DMS114 treated with DMSO at 0.1 percent for 48 hours (cell line): ENCODE measurements around the gene IL1RAPL1.

Experiments used
- DNase-seq: peaks from one replicate; lab custom pipeline; 2025; ENCODE audit not compliant: unreplicated experiment; lab: John Stamatoyannopoulos, UW

IL1RAPL1 gene

DNA sequence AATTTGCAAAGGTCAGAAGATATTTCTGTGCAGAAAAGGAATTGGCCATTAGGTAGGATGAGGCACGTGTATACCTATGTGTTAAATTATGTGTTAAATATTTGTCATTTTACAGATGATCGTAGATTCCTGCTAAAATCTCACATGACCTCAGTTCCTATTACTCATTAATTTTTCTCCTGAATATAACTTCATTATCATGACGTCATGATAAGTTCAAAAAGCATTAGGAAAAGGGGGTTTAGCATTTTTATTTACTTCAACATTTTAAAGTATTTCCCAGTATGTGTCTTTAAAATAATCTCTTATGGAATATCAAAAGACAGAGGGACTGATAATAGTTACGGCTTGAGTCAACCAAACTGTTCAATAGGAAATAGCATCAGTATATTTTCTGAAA is 372.8 kb downstream of the IL1RAPL1 start:
- no peak for DNase-seq

DNA sequence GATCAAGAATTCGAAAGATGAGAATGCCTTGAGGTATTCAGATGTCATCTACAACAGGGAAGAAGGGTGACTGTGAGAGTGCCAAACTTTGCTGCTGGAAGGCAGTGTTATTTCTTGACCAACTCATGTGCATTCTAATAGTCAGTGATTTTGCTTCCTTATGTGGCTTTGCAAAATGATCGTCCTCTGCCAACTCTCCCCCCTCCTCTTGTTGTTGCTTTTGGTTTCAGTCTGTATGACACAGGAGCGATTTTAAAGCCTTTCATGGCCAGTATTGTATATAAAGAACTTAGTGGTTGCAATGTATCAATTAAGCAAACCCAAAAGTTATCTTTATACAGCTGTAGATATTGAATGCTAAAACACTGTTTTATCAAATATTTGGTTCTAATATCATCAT is 379.1 kb downstream of the IL1RAPL1 start:
- no peak for DNase-seq

DNA sequence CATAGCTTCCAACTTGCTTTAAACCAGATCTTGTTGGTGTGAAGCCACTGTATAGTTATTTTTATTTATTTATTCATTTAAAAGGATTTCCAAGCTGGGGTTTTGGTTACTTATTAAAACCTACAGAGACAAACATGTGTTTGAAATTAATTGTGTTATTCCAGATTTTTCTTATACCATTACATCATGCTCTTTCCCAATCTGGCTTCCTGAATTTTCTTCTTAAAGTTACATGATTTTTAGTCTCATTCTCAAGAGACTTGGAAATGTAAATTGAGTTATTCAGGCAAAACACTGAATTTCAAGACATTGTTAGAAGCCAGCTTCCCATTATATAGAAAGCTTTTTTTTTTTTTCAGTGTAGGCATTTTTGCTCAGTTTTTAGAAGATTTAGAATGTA is 381.9 kb downstream of the IL1RAPL1 start:
- DNase-seq, result no peak

DNA sequence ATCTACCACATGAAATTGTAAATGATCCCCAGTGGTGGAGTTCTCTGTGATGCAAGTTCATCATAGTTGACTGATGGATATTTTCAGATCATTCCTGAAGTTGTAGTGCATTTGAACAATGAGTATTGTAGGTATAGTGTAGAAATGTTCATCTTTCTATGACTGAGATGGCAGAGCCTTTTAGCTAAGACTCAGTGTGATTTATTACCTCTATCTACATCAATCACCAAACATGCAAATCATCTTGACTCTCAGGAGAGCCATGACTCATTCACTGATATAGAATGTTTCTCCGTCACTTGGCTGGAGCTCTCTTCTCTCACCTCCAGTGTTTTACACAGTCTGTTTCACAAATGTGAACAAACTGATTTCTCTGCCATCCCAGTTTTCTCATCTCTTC is 392.6 kb downstream of the IL1RAPL1 start:
- no peak for DNase-seq

DNA sequence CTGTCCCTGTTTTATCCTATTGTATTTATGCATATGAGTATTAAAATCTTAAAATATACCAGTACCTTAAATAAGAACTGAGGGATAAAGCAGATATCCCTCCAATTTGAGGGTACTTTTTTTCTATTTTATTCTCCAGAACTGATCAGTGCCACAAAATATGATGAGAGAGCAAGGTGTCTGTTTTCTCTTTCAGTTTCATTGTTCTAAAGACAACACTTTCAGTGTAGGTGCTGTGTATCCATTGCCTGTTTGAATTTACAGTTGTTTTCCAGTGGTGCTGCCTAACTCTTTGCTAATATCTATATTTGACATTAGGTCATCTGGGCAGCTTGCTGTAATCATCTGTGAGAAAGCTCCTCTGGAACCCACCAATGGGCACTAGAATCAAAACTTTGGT is 394.7 kb downstream of the IL1RAPL1 start:
- DNase-seq, result no peak

DNA sequence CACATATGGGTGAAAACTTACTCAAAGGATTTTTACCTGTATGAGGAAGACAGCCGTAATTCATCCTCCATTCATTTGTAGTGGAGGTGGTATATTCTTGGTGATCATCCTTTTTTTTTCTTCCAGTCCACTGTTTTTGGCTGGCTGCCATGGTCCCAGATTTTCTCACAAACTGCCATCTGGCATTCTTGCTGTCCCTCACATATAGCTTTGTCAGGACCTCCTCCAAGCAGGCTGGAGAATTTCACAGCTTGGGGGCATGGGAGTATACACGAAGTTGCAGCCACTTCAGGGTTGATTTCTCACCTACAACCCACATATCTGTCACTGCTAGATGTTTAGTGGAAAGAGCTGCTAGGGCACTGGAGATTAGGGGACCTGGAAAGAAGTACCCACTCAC is 401.0 kb downstream of the IL1RAPL1 start:
- DNase-seq, result no peak

DNA sequence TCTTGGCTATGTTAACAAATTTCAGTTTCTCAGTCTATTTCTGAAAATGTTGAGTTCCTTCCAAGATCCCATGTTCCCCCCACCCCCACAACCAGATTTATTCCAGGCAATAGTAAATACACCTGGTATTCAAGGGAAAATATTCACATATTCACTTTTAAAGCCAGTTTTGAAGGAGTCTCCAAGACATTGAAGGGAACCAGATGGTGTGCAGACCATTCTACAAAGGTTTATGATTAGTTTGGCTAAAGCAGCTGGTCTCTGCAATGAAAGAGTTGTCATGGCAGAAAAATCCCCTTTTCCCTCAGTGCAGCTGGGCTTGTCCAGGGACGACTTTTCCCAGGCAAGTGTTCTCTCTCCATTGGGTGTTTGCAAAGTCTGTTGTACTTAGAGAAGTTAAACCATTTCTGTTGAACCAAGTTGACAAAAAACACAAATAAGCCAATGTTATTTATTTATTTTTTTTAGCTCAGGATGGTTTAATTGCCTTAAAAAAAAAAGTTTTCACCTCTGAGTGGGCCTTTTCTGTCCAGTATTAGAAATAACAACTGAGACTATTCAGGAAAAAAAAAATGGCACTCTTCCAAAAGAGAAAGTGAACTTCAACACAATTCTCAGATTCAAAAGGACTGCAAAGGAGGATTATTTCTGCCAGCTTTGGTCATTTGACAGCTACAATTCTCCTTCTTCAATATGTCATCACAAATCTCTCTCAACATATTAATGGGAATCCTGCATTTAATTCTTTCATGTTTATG is 410.6 kb downstream of the IL1RAPL1 start:
- DNase-seq, result no peak

DNA sequence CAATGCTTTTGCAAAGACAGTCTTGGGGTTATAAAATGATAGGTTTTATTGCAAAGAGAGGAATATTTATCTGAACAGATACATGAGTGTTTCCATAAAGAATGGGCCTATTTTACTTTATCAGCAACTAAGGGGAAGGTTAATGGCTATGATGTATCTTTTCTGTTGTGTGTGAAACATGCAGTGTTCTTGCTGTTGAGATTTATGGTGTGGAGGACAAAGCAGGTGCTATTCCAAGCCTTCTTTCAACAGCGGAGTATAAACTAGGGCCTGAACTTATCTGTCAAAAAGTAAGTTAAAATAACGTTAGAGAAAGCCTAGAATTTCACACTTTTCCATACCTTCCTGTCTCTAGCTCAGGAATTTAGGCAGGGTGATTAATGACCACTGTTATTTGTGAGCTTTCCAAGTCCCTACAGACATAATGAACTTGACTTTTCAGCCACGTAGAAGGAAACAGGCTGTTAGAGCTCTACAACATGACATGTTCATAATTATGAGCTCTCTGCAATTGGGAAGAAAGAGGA is 411.4 kb downstream of the IL1RAPL1 start:
- no peak for DNase-seq

DNA sequence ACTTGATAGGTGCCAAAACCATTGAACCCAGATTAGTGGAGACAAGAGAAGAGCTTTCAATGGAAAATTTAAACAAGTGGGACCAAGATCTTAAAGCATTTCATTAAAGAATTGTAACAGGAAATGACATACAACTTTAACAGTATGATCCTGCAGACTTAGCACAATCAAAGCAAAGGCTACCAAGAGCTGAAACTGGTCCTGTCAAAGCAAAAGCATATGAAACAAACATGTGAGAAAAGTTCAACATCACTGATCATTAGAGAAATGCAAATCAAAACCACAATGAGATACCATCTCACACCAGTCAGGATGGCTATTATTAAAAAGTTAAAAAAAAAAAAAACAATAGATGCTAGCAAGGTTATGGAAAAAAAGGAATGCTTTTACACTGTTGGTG is 425.6 kb downstream of the IL1RAPL1 start:
- DNase-seq, result no peak

DNA sequence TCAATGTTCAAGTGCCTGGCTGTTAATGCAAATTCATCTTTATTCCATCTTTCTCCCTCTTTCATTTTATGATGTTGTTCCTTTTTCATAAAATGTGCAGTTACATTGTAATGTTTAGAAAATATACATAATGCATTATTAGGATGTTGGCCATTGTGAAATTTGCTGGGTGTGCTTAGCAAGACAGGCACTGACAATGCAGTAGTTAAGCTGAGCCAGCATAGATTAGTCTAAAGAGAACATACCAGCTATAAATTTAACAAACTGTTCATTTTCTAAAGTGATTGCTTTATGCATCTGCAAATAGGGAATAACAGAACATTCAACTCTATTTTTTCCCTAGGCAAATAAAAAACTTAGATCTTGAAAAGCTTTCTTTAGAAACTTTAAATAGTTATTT is 436.0 kb downstream of the IL1RAPL1 start:
- no peak for DNase-seq

DNA sequence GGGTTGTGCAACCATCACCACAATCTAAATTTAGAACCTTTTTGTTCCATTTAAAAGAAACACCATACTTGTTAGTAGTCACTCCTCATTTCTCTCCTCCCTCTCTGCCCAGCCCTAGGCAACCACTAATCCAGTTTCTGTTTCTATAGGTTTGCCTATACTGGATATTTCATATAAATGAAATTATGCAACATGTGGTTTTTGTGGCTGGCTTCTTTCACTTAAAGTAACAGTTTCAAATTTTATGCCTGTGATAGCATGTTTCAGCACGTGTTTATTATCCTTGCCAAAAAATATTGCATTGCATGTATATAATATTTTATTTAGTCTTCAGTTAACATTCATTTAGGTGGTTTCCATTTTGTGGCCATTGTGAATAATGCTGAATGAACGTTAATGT is 437.6 kb downstream of the IL1RAPL1 start:
- DNase-seq, result no peak

DNA sequence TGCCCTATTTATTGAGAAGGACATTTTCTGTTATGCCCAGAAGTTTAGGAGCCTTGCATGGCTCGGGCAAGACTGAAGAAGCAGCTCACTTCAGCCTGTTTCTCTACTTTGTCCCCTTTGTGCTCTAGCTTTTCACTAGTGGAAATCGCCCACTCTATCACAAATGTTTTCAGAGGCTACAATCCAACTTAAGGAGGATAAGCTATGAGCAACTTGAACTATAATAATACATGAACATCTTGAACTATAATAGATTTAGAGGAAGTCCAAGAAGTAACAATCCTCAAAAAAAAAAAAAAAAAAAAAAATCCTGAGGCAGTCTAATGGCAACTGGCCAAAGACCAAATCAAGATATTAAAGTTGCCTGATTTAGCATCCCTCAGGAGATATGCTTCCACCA is 452.3 kb downstream of the IL1RAPL1 start:
- no peak for DNase-seq

DNA sequence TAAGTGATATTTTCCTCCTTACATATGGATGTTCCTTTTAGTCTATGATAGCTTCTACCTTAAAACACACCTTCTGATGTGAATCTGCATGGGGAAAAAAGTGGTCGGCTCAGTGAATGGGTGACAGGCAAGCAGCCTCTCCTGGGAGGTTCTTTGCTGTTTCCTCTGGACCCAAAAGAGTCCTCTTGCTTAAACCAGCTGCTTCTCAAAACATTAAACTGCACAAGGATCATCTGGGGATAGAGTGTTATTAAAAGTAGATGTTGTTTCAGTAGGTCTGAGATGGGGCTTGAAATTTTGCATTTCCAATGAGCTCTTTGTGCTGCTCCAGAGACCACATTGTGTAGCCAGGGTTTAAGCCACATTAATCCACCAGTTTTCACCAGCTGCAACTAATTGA is 452.9 kb downstream of the IL1RAPL1 start:
- no peak for DNase-seq

DNA sequence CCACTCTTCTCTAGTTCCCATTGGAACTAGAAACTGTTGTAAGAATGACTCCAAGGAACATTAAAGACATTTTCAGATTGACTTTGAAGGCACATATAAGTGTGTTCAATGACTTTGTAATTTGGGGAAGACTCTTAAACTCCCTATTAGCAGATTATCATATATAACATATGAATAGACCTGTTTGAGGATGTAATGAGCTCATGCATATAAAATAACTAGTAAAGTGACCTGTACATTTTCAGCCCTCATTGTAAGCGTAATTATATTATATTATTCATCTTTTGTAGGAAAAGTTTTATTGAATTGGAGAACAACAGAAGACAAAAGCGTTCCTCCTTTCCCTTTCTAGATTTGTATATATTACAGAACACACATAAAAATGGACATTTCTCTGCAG is 455.1 kb downstream of the IL1RAPL1 start:
- DNase-seq, result no peak

DNA sequence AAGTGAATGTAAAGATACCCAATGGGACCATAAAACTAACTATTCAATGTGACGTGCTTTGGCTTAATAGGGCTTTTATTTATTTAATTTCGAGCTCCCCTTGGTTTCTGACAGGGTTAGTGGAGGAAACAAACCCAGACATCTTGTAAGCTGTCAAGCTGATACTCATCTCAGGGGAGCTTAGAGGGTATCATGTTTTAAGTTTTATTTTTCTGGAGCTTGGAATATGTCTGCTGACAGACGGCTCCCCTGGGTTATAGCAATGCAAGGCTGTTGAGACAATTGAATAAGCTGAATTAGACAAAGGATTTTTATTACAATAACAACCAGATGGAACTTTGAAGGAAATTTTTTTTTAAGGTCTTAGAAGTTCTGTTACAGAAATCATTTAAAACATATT is 456.5 kb downstream of the IL1RAPL1 start:
- DNase-seq, result no peak

DNA sequence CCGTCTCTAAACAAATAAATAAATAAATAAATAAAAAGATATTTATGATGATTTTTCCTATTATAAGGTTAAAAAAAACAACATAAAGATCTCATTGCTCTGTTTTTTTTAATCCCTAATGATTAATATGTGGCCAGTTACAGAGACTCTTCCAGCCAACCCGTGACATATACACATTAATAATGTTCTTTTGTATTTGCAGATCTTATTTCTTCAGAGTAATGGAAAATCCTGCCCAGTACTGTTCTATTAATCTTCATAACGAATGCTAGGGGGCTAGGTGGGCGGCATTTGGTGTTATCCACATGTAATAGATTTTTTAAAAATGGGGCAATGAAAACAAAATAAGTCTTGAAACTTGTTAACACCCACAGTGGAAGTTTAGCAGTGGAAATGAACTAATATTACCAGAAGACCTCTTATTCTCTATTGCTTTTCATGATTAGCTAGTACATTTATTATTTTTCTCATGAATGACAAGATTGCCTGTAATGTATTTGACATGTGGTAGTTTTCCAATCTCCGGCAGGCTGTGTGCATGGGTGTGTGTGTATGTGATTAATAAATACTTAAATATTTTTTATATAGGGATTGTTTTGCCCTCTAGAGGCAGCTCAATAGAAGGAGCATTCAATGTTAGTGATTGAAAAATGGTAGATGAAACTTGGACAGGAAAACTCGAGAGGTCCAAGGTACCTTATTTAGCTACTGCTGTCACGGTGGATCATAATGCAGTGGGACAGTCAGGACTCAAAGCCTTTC is 457.4 kb downstream of the IL1RAPL1 start:
- no peak for DNase-seq

DNA sequence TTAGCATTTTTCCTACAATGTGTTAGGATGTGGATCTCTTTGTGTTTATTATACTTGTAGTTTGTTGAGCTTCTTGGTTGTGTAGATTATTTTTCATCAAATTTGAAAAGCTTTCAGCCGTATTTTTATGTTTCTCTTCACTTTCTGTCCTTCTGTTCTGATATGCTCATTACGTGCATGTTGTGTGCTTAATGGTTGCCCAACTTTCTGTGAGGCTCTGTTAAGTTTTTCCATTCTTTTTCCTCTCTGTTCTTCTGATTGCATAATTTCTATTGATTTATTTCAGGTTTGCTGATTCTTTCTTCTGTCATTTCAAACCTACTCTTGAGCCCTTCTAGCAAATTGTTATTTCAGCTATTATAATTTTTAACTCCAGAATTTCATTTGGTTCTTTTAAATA is 478.2 kb downstream of the IL1RAPL1 start:
- DNase-seq, result no peak

DNA sequence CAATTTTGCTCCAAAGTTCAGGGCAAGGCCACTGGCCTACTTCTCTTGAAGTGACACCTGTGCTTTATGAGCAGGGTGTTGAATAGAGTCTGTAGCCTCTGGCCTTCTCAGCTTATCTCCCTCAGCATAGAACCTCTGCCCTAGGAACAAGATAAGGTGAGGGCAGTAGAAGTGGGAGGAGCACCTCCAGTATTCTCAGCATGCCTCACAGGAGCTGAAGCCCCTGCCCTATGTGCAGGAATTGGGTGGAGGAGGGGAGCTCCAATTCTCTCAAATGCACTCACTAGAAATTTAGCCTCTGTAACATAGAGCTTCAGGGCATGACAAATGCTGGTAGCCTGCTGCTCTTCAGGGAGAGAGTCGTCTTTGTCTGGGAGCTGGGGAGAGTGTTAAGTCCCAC is 479.3 kb downstream of the IL1RAPL1 start:
- DNase-seq, result no peak

DNA sequence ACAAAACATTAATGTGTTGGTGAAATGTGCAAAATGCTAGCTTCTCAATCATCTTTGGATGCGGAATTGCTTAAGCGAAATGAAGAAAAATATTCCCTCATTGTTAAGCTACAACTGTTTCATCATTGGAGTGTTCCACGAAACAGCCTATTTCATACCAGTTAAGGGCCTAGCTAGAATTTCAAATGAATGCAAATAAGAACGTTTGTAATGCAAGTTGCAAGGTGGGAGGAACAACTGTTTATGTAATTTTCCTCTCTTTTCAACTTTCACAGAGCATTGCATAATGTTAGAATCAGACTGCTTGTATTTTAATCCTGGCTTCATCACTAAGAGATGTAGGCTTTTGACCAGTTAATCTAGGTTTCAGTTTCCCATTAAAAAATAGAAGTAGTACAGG is 480.1 kb downstream of the IL1RAPL1 start:
- DNase-seq, result no peak

DNA sequence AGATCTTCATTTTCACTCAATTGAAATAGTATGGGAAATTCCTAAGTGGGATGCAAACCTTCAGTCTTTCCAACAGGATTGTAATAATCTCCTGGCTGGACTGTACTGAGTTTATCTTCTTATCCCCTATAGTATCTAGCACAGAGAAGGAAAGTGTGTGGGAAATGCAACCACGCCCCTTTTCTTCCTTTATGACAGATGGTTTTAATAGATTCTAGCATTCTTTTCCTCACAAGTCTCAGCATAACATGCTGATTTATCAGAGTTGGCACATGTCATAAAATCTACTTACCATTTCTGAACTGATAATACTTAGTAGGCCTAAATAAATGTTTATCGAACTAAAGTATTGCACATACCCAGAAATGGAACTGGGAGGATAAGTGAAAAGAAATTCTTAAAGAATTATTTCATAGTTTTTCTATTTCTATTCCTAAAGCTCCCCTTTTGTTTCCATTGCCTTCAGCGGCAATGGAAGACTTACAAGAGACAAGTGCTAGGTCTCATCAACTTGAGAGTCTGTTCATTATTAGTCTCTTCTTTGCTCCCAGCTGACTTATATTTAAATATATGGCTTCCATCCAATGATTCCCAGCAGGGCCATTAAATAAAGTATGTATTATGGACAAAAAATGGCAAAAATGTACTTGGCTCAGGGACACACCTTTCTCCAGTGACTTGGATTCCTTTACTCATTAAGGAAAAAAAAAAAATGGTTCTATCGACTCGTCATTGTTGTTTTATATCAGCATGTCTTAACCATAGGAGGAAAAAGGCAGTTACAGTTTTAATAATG is 484.5 kb downstream of the IL1RAPL1 start:
- no peak for DNase-seq

DNA sequence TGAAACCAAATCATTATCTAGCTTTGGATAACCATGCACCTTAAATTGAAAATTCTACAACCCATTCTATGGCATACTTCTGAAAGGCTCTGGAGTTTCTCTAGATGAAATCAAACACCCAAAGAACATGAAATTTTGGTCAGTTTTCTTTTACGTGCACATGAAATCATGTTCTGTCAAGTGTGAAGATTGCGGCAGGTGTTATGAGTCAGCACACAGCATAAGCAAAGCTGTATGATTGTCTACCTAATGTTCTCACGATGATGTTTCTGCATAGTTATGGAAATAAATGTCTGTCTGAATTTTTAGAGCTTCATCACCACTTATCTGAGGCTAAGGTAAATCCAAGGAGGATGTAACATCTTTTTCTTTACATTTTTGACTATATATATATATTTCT is 495.3 kb downstream of the IL1RAPL1 start:
- no peak for DNase-seq

DNA sequence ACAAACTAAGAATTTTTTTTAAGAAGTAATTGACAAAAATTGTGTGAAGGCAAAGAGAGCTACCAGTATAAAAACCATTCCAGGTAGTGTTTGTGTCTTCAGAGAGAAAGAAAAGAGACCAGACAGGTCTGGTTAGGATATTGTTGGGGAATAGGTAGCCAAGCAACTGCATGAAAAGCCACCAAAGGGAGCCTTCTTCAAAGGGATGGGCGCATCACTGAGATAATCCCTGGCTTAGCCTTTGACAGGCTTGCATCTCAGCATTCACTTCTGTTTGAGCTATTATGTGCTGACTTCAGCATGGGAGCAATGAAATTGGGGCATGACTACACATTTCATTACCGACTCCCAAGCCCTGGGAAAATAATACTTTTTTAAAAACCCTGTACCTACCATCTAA is 496.6 kb downstream of the IL1RAPL1 start:
- no peak for DNase-seq
